Karpas-422 (cell line): ENCODE measurements around the gene NR6A1. TPM values are rescaled to one million over a fixed set of nuclear protein-coding genes. Genes with fewer than 3 reads are reported as not detected.

Experiments
- DNase-seq: peaks from one replicate; pipeline ENCODE4 v3.0.0-alpha.2; 2015
- H2AFZ ChIP-seq: fragments of 200-600 bp; sonication (generic); 2 replicates; pipeline ENCODE4 v1.6.1; 2014; ENCODE audit warnings: antibody characterized with exemption, low read length, mixed read lengths
- H3K27ac ChIP-seq: fragments of 200-600 bp; sonication (generic); 2 replicates; pipeline ENCODE4 v1.5.1; 2014; ENCODE audit warnings: mild to moderate bottlenecking, low read length, moderate library complexity
- H3K27me3 ChIP-seq: fragments of 200-600 bp; sonication (generic); 2 replicates; pipeline ENCODE4 v1.6.1; 2014; ENCODE audit warnings: low read length, mixed read lengths
- H3K36me3 ChIP-seq: fragments of 200-600 bp; sonication (generic); 2 replicates; pipeline ENCODE4 v1.6.1; 2014; ENCODE audit warnings: low read length, mixed read lengths; ENCODE audit not compliant: insufficient read depth
- H3K4me1 ChIP-seq: fragments of 200-600 bp; sonication (generic); 2 replicates; pipeline ENCODE4 v1.6.1; 2014; ENCODE audit warnings: mild to moderate bottlenecking, low read length, mixed read lengths
- H3K4me2 ChIP-seq: fragments of 200-600 bp; sonication (generic); 2 replicates; pipeline ENCODE4 v1.6.1; 2014; ENCODE audit warnings: low read length, low read depth, mild to moderate bottlenecking; ENCODE audit not compliant: poor library complexity, severe bottlenecking
- H3K4me3 ChIP-seq: fragments of 200-600 bp; sonication (generic); 2 replicates; pipeline ENCODE4 v1.5.1; 2014; ENCODE audit warnings: mild to moderate bottlenecking, antibody characterized with exemption, low read length, mixed read lengths
- H3K79me2 ChIP-seq: fragments of 200-600 bp; sonication (generic); 2 replicates; pipeline ENCODE4 v1.6.1; 2014; ENCODE audit warnings: mild to moderate bottlenecking, low read length, mixed read lengths
- H3K9ac ChIP-seq: fragments of 200-600 bp; sonication (generic); 2 replicates; pipeline ENCODE4 v1.6.0; 2014; ENCODE audit warnings: low read length
- H3K9me2 ChIP-seq: fragments of 200-600 bp; sonication (generic), shearing (Covaris generic); replicated peaks from 2 replicates; pipeline ENCODE4 v1.6.0; 2014; ENCODE audit warnings: mild to moderate bottlenecking, low read length, moderate library complexity; ENCODE audit not compliant: insufficient read depth
- H3K9me3 ChIP-seq: fragments of 300-700, 200-600 bp; sonication (generic); 2 replicates; pipeline ENCODE4 v1.6.1; 2014; ENCODE audit warnings: low read length, mixed read lengths
- H4K20me1 ChIP-seq: fragments of 200-600 bp; sonication (generic); 2 replicates; pipeline ENCODE4 v1.6.1; 2014; ENCODE audit warnings: mild to moderate bottlenecking, antibody characterized with exemption, low read length, low read depth; ENCODE audit not compliant: insufficient read depth
- total RNA-seq: library from RNA; depleted of rRNA; stranded (reverse); fragments of >200 nt; shearing (Covaris generic); gene quantifications from 2 replicates; pipeline ENCODE4 v1.2.3, GENCODE V29; 2014; ENCODE audit warnings: low replicate concordance

Gene NR6A1
- total RNA-seq, 1 experiment from 2014 or later, result 3.1 TPM

DNA sequence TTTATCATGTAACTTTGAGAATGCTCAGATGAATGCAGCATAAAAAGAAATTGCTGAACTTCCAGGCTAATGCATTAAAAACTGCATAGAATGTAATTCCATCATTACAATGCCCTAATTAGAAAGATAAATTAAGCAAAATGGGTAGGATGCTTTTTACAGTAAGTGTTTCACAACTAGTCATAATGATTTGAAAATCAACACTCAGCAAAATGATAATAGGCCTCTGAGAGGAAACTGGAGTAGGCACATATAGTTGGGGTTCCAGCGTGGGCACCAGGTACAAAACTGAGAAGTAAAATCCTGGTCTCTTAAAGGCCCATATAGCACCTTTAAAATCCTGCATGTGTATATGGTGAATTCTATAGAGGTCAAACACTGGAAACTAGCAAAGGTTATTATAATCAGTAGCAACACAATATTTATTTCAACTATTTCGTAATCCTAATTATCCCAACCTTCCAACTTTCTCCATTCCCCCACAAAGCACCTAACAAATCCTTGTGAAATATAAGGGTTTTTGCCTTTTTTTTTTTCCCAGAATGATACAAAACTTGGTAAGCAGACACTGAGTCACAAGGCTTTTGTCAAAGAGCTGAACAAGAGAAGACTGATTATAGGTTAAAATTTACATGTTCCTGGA is 155.9 kb downstream of the NR6A1 start:
- Histone ChIP-seq H3K27me3 (no peaks in the 10 kb centered on the region), H3K9me2 (no peaks in the 10 kb centered on the region), H2AFZ (no peak overlapping the region), H3K36me3 (no peaks in the 10 kb centered on the region), H3K9me3 (no peaks in the 10 kb centered on the region), H3K4me3 (no peak overlapping the region), H3K4me1 (peaks cover 9% of the 10 kb centered on the region), H3K9ac (no peak overlapping the region), H3K4me2 (no peak overlapping the region), H3K79me2 (no peaks in the 10 kb centered on the region), H4K20me1 (peaks cover 31% of the 10 kb centered on the region), H3K27ac (no peak overlapping the region)
- DNase-seq, result no peak

- no peaks in the 10 kb centered on the region for H3K79me2 ChIP-seq
- no peak overlapping the region for H3K4me3 ChIP-seq
- H3K9ac ChIP-seq, result no peak overlapping the region
- no peaks in the 10 kb centered on the region for H3K9me3 ChIP-seq
- H3K27me3 ChIP-seq, result no peaks in the 10 kb centered on the region
- H3K9me2 ChIP-seq, result no peaks in the 10 kb centered on the region
- H3K27ac ChIP-seq, result no peak overlapping the region
- no peaks in the 10 kb centered on the region for H3K36me3 ChIP-seq
- no peak for DNase-seq
- no peak overlapping the region for H3K4me2 ChIP-seq
- H2AFZ ChIP-seq, result no peak overlapping the region
- peaks cover 30% of the 10 kb centered on the region for H4K20me1 ChIP-seq
- peaks cover 9% of the 10 kb centered on the region for H3K4me1 ChIP-seq
Measured at GRCh38 chr9:124613849-124614248, 157.3 kb downstream of the NR6A1 start.

DNA sequence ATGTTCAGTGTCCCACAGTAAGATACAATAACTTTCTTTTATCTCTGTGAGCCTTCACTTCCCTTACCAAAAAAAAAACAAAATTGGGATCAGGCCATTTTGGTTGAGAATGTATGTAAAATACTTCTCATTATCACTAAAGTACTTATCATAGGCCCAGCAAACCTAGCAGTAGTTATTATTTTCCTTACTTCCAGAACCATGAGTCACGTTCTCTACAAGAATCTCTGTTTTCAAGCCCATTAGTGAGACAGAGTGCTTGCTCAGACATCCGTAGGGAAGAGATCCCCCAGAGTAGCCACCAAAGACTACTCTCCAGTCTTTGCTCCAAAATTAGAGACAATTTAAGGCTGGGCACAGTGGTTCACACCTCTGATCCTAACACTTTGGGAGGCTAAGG is 160.0 kb downstream of the NR6A1 start:
- no peak overlapping the region for H3K4me3 ChIP-seq
- H3K4me1 ChIP-seq, result peaks cover 9% of the 10 kb centered on the region
- H3K9me2 ChIP-seq, result no peaks in the 10 kb centered on the region
- no peaks in the 10 kb centered on the region for H3K79me2 ChIP-seq
- H4K20me1 ChIP-seq, result peaks cover 20% of the 10 kb centered on the region
- H3K9ac ChIP-seq, result no peak overlapping the region
- H3K27ac ChIP-seq, result no peak overlapping the region
- H3K27me3 ChIP-seq, result no peaks in the 10 kb centered on the region
- no peak overlapping the region for H3K4me2 ChIP-seq
- H3K36me3 ChIP-seq, result no peaks in the 10 kb centered on the region
- no peak overlapping the region for H2AFZ ChIP-seq
- no peaks in the 10 kb centered on the region for H3K9me3 ChIP-seq
- DNase-seq, result no peak

GRCh38 chr9:124606027-124606426 is 165.1 kb downstream of the NR6A1 start:
- Histone ChIP-seq H2AFZ (no peak overlapping the region), H3K9me3 (no peaks in the 10 kb centered on the region), H3K4me1 (no peaks in the 10 kb centered on the region), H3K4me2 (no peak overlapping the region), H3K4me3 (no peak overlapping the region), H3K9ac (no peak overlapping the region), H4K20me1 (0 out of 2 replicates have a peak, but pooled peaks cover 2% of the 10 kb centered on the region), H3K9me2 (no peaks in the 10 kb centered on the region), H3K27me3 (no peaks in the 10 kb centered on the region), H3K79me2 (no peaks in the 10 kb centered on the region), H3K36me3 (no peaks in the 10 kb centered on the region), H3K27ac (no peak overlapping the region)
- DNase-seq, result no peak

DNA sequence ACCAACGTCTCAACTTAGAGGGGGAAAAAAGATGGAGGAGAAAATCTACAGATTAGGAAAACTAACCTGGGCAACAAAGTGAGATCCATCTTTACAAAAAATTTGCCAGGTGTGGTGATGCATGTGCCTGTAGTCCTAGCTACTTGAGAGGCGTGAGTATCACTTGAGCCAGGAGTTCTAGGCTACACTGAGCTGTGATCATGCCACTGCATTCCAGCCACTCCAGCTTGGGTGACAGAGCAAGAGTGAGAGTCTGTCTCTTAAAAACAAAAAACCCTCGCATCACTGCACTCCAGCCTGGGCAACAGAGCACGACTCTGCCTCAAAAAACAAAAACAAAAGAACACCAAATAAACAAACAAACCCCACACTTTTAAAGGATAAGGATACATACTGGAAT is 165.9 kb downstream of the NR6A1 start:
- H3K27ac ChIP-seq, result no peak overlapping the region
- H3K79me2 ChIP-seq, result no peaks in the 10 kb centered on the region
- H3K9ac ChIP-seq, result no peak overlapping the region
- no peaks in the 10 kb centered on the region for H3K9me2 ChIP-seq
- H3K27me3 ChIP-seq, result no peaks in the 10 kb centered on the region
- H4K20me1 ChIP-seq, result 0 out of 2 replicates have a peak, but pooled peaks cover 2% of the 10 kb centered on the region
- no peak overlapping the region for H2AFZ ChIP-seq
- H3K4me1 ChIP-seq, result no peaks in the 10 kb centered on the region
- no peaks in the 10 kb centered on the region for H3K9me3 ChIP-seq
- H3K4me3 ChIP-seq, result no peak overlapping the region
- DNase-seq, result no peak
- no peaks in the 10 kb centered on the region for H3K36me3 ChIP-seq
- no peak overlapping the region for H3K4me2 ChIP-seq

GRCh38 chr9:124602632-124603031 is 168.5 kb downstream of the NR6A1 start:
- no peak for DNase-seq
- Histone ChIP-seq H4K20me1 (0 out of 2 replicates have a peak, but pooled peaks cover 2% of the 10 kb centered on the region), H3K9me2 (no peaks in the 10 kb centered on the region), H3K36me3 (no peaks in the 10 kb centered on the region), H3K4me2 (no peak overlapping the region), H3K9me3 (no peaks in the 10 kb centered on the region), H2AFZ (no peak overlapping the region), H3K4me3 (no peak overlapping the region), H3K9ac (no peak overlapping the region), H3K79me2 (no peaks in the 10 kb centered on the region), H3K27ac (no peak overlapping the region), H3K27me3 (no peaks in the 10 kb centered on the region), H3K4me1 (no peaks in the 10 kb centered on the region)

GRCh38 chr9:124602204-124602603 is 168.9 kb downstream of the NR6A1 start:
- H3K27me3 ChIP-seq, result no peaks in the 10 kb centered on the region
- no peak overlapping the region for H3K9ac ChIP-seq
- no peak for DNase-seq
- H4K20me1 ChIP-seq, result 0 out of 2 replicates have a peak, but pooled peaks cover 2% of the 10 kb centered on the region
- H3K36me3 ChIP-seq, result no peaks in the 10 kb centered on the region
- no peaks in the 10 kb centered on the region for H3K9me3 ChIP-seq
- no peak overlapping the region for H2AFZ ChIP-seq
- no peaks in the 10 kb centered on the region for H3K79me2 ChIP-seq
- no peaks in the 10 kb centered on the region for H3K4me1 ChIP-seq
- no peak overlapping the region for H3K4me3 ChIP-seq
- H3K27ac ChIP-seq, result no peak overlapping the region
- H3K9me2 ChIP-seq, result no peaks in the 10 kb centered on the region
- H3K4me2 ChIP-seq, result no peak overlapping the region

GRCh38 chr9:124600407-124600806 is 170.7 kb downstream of the NR6A1 start:
- Histone ChIP-seq H3K36me3 (no peaks in the 10 kb centered on the region), H3K4me3 (no peak overlapping the region), H3K27ac (no peak overlapping the region), H2AFZ (no peak overlapping the region), H3K4me2 (no peak overlapping the region), H3K9me2 (no peaks in the 10 kb centered on the region), H3K9me3 (no peaks in the 10 kb centered on the region), H3K27me3 (no peaks in the 10 kb centered on the region), H3K4me1 (no peaks in the 10 kb centered on the region), H3K79me2 (no peaks in the 10 kb centered on the region), H3K9ac (no peak overlapping the region), H4K20me1 (0 out of 2 replicates have a peak, but pooled peaks cover 5% of the 10 kb centered on the region)
- no peak for DNase-seq
